ENCODE data around the gene B4GALNT4.
"Not testable (repeated sequence)": the region's sequence is repeated elsewhere in the genome, so short reads cannot be mapped to it uniquely, and the experiment has no call there.

Gene B4GALNT4

DNA sequence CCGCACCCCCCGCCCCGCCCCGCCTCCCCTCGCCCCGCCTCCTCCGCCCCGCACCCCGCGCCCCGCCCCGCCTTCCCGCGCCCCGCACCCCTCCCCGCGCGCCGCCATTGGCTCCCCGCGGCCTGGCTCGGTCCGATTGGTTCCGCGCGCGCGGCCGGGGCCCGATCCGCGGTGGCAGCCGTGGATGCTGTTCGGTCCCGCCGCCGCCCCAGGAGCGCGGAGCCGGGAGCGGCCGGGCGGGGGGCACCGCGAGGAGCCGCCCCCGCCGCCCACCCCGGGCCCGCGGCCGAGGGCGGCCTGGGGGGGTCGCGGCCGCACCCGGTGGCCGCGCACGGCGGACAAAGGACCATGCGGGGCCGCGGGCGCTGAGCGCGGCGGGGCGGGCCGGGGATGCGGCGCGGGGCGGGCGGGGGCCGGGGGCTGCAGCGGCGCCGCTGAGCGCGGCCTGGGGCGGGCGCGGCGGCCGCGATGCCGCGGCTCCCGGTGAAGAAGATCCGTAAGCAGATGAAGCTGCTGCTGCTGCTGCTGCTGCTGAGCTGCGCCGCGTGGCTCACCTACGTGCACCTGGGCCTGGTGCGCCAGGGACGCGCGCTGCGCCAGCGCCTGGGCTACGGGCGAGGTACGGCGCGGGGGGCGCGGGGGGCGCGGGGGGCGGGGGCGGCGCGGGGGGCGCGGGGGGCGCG is at the start of gene B4GALNT4:
Gene B4GALNT4 (plus strand): TSS at position 164 of the 683 bp plus-strand sequence. CDS start 305 bp downstream, at position 469.
- no peak for DNase-seq

GRCh38 chr11:319888-320273 is 49.4 kb upstream of the B4GALNT4 start:
- not testable (repeated sequence) for DNase-seq

- DNase-seq = no peak
Observed at GRCh38 chr11:324156-324555, 45.1 kb upstream of the B4GALNT4 start.

DNA sequence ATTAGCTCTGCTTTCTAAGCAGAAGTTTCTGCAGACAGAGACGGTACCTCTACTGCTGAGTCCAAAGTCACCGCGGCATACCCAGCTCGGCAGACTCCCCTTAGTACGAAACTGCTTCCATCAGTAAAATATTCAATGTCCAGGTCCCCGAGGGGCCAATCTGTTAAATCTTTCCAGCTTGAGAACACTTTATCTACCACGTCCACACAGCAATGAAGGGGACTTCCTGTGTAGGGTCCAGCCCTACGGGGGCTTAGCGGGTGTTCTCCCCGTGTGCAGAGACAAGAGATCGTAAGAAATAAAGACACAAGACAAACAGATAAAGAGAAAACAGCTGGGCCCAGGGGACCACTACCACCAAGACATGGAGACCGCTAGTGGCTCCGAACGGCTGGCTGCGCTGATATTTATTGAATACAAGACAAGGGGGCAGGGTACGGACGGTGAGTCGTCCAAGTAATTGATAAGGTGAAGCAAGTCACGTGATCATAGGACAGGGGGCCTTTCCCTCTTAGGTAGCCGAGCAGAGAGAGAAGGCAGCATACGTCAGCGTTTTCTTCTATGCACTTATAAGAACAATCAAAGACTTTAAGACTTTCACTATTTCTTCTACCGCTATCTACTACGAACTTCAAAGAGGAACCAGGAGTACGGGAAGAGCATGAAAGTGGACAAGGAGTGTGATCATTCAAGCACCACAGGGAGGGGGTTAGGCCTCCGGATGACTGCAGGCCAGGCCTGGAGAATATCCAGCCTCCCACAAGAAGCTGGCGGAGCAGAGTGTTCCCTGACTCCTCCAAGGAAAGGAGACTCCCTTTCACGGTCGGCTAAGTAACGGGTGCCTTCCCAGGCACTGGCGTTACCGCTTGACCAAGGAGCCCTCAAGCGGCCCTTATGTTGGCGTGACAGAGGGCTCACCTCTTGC is 44.4 kb upstream of the B4GALNT4 start:
- not testable (repeated sequence) for DNase-seq

DNA sequence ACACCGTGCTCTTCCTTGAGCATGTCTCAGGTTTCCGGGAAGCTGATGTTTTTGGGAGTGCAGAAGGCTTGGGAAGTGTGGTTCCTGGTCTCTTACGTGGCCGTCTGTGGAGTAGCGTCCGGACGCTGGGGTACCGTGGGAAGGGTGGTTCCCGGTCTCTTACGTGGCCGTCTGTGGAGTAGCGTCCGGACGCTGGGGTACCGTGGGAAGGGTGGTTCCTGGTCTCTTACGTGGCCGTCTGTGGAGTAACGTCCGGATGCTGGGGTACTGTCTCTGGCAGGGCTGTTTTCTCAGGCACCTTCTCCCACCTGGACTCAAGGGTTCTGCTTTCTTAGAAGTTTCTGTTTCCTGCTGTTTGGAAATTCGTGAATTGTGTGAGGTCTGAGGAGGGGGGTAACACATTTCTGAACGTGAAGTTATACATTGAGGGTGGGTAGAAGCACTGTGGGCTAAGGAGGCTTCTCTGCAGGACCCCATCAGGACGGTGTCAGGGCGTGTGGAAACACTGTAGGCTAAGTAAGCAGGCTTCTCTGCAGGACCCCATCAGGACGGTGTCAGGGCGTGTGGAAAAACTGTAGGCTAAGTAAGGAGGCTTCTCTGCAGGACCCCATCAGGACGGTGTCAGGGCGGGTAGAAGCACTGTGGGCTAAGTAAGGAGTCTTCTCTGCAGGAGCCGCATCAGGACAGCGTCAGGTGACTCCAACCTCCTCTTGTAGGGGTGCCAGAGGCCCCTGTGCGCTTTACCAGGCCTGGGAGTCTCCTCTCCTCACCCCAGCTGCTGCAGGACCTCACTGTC is 43.3 kb upstream of the B4GALNT4 start:
- no peak for DNase-seq

DNA sequence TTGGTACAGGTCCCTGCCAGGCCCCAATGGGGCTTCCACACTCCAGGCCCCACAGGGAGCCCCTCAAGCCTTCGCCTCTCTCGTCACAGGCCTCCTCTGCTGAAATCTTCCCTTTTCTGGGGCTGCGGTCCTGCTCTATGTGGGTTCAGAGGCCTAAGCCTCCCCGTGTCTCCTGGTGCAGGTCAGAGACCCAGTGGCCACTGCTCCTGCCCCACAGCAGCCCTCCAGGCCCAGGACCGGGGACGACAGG is 42.8 kb upstream of the B4GALNT4 start:
- no peak for DNase-seq

- no peak for DNase-seq
Observed at GRCh38 chr11:326842-327580, 42.3 kb upstream of the B4GALNT4 start.

- no peak for DNase-seq
Observed at GRCh38 chr11:327581-327923, 41.7 kb upstream of the B4GALNT4 start.

- DNase-seq = no peak
Observed at GRCh38 chr11:328012-328411, 41.3 kb upstream of the B4GALNT4 start.

GRCh38 chr11:328516-329100 is 40.7 kb upstream of the B4GALNT4 start:
- DNase-seq = not testable (repeated sequence)

- DNase-seq = no peak
Observed at GRCh38 chr11:329886-330253, 39.4 kb upstream of the B4GALNT4 start.

DNA sequence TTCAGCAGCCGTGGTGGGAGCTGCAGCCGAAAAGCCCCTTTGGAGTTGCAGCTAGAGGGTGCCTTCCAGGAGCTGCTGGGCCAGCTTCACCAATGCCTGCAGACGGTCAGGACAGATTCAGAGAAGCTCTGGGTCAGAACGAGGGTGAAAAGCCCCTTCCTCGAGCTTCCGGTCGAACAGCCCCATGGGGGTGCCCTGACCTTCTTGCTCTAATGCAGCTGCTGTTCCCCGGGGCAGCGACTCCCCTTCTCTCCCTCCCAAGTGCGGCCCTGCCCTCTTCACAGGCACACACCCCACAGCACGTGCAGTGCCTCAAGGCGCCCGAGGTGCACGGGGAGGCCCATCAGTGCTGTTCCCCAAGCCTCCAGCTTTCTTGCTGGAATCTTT is 39.0 kb upstream of the B4GALNT4 start:
- DNase-seq = no peak

DNA sequence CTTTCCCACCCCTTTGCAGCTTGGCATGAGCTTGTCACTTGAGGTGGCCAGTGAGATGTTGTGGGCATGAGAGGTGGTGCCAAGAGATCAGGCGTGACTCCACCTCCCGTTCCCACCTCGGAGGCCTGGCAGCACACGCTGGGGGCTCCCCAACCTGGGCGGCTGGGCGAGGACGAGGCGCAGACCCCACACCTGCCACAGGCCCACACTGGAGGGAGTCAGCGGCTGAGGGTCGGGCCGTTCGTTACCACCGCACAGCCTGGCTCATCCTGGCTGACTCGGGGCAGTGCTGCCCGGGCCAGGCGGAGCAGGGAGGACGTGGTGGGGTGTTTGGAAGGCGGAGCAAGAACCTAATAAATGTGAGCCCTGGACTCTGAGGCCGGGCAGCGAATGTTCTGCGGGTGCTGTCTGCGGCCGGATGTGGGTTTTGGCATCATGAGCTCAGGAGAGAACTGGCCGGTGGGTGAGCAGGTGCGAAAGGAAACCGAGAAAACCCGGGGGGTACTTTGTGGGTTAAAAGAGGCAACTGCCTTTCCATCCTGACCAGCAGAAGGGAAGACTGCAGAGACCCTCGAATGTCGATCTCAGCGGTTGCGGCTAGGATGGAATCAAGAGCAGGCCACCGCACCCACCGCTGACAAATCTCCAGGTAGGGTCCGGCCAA is 38.5 kb upstream of the B4GALNT4 start:
- DNase-seq = no peak

DNA sequence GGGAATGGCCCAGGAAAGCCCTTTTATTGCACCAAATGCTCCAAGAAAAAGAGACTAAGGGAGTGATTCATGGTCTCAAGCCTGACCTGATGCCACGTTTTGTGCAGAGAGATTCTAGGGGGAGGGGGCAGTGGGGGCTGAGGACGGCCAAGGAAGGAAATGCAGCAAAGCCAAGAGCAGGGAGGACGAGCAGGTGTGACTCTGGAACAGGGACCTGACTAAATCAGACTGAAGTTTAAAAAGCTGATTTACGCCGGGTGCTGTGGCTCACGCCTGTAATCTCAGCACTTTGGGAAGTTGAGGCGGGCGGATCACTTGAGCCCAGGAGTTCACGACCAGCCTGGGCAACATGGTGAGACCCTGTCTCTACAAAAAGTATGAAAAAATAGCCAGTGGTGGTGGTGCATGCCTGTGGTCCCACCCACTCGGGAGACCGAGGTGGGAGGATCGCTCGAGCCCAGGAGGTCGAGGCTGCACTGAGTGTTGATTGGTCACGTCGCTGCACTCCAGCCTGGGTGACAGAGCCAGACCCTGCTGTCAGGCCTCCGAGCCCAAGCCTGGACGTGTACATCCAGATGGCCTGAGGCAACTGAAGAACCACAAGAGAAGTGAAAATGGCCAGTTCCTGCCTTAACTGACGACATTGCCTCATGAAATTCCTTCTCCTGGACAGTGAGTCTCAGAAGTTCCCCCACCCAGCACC is 37.8 kb upstream of the B4GALNT4 start:
- DNase-seq = no peak

- DNase-seq = no peak
Observed at GRCh38 chr11:332651-333480, 36.4 kb upstream of the B4GALNT4 start.

GRCh38 chr11:333616-334263 is 35.6 kb upstream of the B4GALNT4 start:
- not testable (repeated sequence) for DNase-seq

GRCh38 chr11:334264-334994 is 34.9 kb upstream of the B4GALNT4 start:
- DNase-seq = no peak

DNA sequence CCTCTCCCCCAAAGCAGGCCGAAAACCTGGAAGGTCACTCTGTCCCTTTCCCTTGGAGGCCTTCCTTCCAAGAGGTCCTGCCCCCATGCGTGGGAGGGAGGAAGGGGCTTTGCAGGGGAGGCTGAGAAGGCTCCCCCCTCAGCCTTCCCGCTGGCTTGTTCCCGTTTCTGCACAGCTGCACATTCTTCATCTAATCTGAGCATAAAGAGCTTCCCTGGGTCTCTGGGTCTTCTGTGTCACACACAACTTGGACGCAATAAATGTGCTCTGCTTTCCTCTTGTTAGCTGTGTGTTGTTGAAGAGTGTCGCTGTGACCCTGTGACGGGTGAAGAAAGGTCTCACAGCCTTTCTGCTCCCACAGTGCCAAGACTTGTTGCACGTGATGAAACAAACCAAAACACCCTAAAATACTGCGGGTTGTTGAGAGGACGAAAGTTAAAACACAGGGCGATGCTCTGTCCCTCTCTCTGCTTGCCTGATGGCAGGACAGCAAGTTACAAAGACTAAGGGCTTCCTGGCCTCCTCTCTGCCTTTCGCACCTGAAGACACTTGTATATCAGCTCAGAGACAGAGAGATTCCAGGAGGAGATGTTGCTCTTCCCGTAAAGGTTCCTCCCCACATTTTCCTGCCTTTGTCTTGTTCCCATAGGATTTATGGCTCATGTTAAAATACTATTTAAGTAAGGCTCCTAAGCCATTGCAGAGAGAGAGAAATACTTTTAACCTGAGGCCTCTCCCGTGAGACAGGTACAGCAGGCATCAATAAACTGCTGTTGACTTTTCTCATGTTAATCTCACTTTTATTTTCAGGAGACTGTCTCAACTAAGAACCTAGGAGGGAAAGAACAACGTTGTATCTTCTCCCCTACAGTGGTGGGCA is 33.3 kb upstream of the B4GALNT4 start:
- no peak for DNase-seq
